HG03558 (cell line): ENCODE measurements around the gene FFAR2.
"Not testable (repeated sequence)": the region's sequence is repeated elsewhere in the genome, so short reads cannot be mapped to it uniquely, and the experiment has no call there.

Experiments
- ATAC-seq: cut with Tn5 transposase; IDR thresholded peaks from one replicate; pipeline ENCODE4 v1.9.1; 2021; ENCODE audit warnings: moderate number of reproducible peaks; ENCODE audit not compliant: unreplicated experiment; ENCODE audit errors: extremely low read depth

Gene FFAR2

DNA sequence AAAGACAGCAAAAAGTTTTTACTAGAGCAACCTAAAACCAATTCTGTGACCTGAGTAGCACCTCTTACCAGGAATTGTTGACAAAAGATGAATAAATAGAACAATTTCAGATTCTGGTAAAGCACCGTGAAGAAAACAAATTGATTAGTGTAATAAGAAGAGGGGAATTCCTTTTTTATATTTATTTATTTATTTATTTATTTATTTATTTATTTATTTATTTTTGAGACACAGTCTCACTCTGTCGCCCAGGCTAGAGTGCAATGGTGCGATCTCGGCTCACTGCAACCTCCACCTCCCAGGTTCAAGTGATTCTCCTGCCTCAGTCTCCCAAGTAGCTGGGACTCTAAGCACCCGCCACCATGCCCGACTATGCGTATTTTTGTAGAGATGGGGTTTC, 24.7 kb upstream of the FFAR2 start:
- ATAC-seq = not testable (repeated sequence)

DNA sequence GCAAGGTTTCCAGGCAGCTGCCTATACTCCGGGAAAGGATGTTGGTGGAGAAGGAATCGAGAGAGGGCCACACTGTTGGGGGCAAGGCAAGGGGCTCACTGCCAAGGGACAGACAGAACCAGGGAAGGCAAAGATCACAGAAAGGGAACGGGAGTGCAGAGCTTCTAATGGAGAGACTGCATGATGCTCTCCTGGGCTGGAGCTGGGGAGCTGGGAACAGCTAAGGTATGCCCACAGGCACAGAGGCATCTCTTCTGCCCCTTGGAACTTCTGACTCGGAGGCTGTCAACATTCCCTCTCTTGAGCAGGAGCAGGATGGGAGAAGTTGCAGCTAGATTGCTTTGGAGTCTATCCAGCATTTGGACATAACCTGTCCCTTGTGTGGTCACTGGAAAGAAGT, 22.4 kb upstream of the FFAR2 start:
- no peak for ATAC-seq

- no peak for ATAC-seq
Observed at GRCh38 chr19:35427187-35427586, 20.9 kb upstream of the FFAR2 start.

- ATAC-seq = no peak
Observed at GRCh38 chr19:35429698-35430408, 18.2 kb upstream of the FFAR2 start.

GRCh38 chr19:35430409-35431144, 17.5 kb upstream of the FFAR2 start:
- no peak for ATAC-seq

- no peak for ATAC-seq
Observed at GRCh38 chr19:35431145-35431807, 16.8 kb upstream of the FFAR2 start.

DNA sequence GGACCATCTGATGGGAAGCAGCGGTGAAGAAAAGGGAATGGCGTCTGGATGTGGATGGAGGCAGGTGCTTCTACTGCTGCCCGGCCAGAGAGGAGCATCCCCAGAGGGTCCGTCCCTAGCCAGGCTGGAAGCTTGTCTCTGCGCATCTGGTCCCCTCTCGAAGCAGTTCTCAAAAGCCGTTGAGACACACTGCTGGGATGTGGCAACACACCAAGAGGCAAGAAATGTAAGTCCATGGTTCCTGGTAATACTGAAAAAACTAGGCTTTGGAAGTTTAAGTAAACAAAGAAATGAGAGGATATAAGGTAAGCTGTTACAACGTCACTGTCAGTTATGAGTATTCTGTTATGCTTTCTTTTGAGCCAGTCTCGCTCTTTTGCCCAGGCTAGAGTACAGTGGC, 15.1 kb upstream of the FFAR2 start:
- no peak for ATAC-seq

- ATAC-seq = no peak
Observed at GRCh38 chr19:35433448-35433847, 14.6 kb upstream of the FFAR2 start.

- no peak for ATAC-seq
Observed at GRCh38 chr19:35435896-35436295, 12.2 kb upstream of the FFAR2 start.

DNA sequence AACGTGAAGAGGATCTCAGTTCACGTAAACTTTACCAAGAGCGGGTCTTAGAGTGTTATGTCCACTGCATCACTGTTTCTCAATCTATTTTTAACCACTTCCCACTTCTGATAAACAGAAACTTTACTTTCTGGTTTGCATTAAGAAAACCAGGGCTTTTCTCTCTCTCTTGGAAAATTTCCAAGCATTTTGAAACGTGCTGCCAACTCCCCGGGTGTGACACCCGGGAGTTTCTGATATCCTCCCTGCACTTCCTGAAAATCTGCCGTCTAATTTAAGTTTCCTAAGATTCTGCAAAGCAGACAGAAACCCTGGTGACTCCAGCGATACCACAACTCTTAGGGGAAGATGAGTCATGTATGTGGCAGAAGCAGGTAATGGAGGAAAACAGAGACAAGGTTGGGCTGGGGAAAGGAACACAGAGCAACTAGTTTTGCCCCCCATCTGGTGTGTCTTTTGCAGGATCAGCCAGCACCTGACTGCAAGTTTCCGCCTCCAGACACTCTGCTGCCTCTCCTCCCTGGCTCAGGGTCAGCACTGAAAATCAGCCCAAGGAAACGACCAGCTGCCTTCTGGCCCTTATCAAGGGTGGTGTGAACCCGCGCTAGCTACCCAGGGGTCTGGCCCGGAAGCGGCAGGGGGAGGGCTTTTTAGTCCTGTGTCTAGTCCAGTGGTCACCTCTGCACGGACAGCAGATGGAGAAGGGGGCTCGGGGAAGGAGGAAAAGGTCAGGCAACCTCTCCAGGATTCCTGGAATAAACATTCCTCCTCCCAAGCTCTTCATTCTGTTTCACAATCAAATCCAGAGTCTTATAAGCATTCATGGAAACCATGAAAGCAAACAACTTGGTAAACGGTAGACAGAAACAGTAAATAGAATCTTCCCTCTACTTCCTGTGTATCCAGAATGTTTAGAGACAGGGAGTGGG, 11.3 kb upstream of the FFAR2 start:
- ATAC-seq = no peak

DNA sequence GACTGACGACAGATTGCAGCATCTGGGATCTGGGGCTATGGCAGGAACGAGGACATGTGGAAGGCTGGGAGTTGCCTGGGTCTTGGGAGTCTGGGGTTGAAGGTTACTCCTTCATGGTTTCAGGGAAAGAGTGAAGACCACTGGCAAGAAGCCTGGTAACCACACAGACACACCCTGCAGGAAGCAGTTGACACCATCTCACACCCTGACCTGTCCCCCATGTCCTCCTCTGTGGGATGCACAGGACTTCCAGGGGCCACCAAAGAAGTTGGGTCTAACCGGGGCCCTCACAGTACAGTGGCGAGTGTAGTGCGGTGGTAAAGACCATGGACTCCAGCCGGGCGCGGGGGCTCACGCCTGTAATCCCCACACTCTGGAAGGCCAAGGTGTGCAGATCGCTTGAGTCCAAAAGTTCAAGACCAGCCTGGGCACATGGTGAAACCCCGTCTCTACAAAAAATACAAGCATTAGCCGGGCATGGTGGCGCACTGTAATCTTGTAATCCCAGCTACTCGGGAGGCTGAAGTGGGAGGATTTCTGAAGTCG, 10.6 kb upstream of the FFAR2 start:
- no peak for ATAC-seq

DNA sequence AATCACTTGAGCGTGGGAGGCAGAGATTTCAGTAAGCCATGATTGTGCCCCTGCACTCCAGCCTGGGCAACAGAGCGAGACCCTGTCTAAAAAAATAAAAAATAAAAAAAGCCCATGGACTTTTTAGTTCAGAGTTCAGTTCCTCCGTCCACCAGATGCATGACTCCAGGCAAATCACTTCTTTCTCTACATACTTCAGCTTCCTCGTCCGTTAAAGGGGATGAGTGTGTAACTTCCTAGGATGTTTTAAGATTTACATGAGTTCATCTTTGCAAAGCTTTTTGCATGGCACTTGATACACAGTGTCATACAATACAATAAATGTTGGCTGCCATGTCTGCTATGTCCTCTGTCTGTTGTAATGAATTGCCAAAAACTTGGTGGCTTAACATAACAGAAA, 10.0 kb upstream of the FFAR2 start:
- ATAC-seq = no peak

GRCh38 chr19:35438527-35438926, 9.5 kb upstream of the FFAR2 start:
- ATAC-seq = no peak

- no peak for ATAC-seq
Observed at GRCh38 chr19:35439921-35440320, 8.1 kb upstream of the FFAR2 start.

- ATAC-seq = no peak
Observed at GRCh38 chr19:35442091-35442490, 6.0 kb upstream of the FFAR2 start.

- ATAC-seq = no peak
Observed at GRCh38 chr19:35444735-35445134, 3.3 kb upstream of the FFAR2 start.

- ATAC-seq = no peak
Observed at GRCh38 chr19:35445826-35446593, 2.0 kb upstream of the FFAR2 start.

- ATAC-seq = no peak
Observed at GRCh38 chr19:35449359-35450043, 1.4 kb downstream of the FFAR2 start.
